Measurements from ENCODE around the gene HEATR1.
A peak's percentile ranks its signal among the peaks of the same experiment; 100 is the strongest.

HEATR1 gene

GRCh38 chr1:236550961-236551851, 53.1 kb downstream of the HEATR1 start:
- no peak for DNase-seq (ENCODE audit: low read depth)
- no peak overlapping the region for H3K4me3 ChIP-seq (ENCODE audit: low read depth, low read length)

DNA sequence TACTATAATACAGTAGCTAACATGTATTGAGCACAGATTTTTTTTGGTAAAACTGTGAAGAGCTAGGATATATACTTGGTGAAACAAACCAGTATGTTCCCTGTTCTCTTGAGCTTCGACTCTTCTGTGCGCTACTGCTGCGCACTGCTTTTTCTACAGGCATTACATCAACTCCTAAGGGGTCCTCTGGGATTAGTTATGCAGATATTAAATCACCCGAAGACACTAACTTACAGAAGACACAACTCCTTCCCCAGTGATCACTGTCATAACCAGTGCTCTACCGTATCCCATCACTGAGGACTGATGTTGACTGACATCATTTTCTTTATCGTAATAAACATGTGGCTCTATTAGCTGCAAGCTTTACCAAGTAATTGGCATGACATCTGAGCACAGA, 55.9 kb downstream of the HEATR1 start:
- H3K4me3 ChIP-seq (ENCODE audit: low read depth, low read length) = no peak overlapping the region
- no peak for DNase-seq (ENCODE audit: low read depth)

- H3K4me3 ChIP-seq (ENCODE audit: low read depth, low read length) = no peak overlapping the region
- DNase-seq (ENCODE audit: low read depth) = no peak
These were observed 58.6 kb downstream of the HEATR1 start for GRCh38 chr1:236545621-236546169.

GRCh38 chr1:236543065-236543669, 61.1 kb downstream of the HEATR1 start:
- H3K4me3 ChIP-seq (ENCODE audit: low read depth, low read length) = no peak overlapping the region
- no peak for DNase-seq (ENCODE audit: low read depth)

DNA sequence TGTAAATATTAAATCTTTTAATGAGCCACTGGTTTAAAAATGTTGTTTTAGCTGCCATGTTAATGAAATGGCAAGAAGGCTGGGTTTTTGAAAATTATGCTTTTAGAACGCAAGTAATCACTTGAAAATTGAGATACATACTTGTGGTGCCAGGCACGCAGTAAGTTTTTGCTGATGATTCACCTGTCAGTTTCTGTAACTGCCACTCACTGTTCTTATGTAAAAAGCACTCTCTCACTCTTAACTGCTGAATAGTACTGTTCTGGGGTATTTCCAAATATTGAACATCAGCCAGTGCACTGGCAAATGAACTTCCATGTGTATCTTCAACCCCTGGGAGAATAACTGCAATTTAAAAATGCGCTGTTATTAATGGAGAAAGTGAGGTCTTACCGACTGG, 62.6 kb downstream of the HEATR1 start:
- DNase-seq (ENCODE audit: low read depth) = no peak

DNA sequence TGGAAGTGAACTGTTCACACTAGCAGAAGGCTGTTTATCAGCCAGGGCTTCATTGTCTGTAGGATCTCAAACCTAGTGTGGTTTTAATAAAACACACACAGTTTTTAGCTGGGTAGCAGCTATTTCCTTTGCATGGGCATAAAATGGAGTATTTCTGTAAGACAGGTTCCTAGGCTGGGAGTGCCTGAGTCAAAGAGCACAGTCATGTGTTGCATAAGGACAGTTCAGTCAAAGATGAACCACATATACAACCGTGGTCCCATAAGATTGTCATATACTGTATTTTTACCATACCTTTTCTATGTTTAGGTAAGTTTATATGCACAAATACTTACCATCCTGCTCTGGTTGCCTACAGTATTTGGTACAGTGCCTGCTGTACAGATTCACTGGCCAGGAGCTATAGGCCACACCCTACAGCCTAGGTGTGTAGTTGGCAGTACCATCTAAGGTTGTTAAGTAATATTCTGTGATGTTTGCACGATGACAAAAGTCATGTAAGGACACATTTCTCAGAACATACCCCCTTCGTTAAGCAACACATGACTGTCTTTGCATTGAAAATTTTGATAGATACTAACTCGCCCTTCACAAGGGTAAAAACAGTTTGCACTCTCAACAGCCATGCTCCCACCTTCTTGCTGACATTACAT, 63.4 kb downstream of the HEATR1 start:
- H3K4me3 ChIP-seq (ENCODE audit: low read depth, low read length) = no peak overlapping the region
- no peak for DNase-seq (ENCODE audit: low read depth)

More for the DNA sequence above, 62.6 kb downstream of the HEATR1 start:
- H3K4me3 ChIP-seq (ENCODE audit: low read depth, low read length) = no peak overlapping the region

DNA sequence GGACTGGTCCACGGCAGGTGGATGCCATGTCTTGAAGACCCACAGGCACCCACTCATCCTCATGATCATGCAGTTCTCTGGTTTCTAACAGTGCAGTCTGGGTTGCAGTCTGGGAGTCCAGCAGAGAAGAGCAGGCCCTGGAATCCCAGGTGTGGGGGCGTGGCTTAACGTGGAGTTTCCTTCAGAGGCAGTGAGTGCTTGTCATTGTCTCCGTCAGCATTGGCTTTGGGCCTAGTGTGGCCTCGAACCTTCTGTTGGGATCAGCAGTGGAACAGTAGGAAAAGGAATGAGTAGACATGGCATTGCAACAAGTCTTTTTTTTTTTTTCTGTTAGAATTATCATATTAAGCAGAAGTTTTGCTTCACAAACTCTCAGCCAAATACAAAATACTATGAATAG, 67.8 kb downstream of the HEATR1 start:
- DNase-seq (ENCODE audit: low read depth) = no peak
- no peak overlapping the region for H3K4me3 ChIP-seq (ENCODE audit: low read depth, low read length)

DNA sequence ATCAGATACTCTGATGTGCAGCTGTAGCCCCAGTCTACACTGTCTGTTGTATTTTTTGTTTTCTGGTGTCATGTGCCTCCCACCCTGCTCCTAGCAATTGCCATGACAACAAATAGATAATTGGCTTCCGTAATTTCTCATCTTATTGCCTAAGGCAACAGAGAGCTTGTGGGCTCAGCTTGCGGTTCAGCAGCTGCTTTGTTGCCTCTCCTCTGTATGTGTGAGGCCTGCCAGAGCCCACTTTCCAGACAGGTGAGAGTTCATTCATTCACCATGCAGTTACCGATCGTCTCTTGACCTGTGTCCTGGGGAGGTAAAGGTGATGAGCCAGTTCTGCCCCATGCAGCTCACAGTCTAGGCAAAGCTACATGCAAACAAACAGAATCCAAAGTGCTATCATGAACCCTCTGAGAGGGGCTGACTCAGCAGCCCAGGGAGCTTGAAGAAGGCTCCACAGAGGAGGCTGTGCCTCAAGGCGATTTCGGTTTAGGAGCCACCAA, 68.6 kb downstream of the HEATR1 start:
- DNase-seq (ENCODE audit: low read depth) = no peak
- no peak overlapping the region for H3K4me3 ChIP-seq (ENCODE audit: low read depth, low read length)

DNA sequence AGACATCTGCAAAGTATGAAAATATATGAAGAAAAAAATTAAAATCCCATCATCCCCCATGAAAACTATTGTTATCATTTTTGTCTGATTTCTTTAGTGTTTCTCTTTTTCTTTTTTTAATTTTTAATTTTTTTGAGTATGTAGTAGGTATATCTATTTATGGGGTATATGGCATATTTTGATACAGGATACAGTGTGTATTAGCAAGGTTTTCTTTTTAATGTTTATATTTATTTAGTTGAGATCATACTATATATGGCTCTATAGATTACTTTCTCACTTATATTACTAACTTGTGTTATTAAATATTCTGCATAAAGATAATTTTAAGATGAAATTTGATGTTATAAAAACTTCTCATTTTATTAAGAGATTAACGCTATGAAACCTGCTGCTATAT, 69.1 kb downstream of the HEATR1 start:
- H3K4me3 ChIP-seq (ENCODE audit: low read depth, low read length) = no peak overlapping the region
- DNase-seq (ENCODE audit: low read depth) = no peak

DNA sequence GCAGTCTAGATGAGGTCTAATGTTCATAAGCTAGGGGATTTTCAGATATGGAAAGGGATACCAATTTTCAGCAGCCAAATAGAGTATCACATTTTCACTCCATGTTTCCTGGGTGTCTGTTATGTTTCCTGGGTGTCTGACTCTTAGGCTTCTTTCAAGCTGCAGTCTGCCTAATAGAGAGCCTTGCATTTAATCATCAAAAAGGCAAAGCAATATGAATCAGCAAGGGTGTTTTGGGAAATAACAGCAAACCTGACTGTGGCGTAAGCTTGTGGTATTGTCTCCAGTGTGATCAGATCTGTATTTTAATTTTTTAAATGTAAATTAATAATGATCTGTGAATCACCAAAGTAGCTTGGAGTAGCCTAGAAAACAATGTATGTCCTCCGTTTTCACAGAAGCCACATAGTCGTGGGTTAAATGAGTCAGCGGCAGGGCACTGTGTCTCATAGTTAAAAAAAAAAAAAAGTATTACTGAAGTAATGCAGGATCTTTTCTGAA, 70.1 kb downstream of the HEATR1 start:
- no peak overlapping the region for H3K4me3 ChIP-seq (ENCODE audit: low read depth, low read length)
- DNase-seq (ENCODE audit: low read depth) = peak; percentile 32

GRCh38 chr1:236532850-236533249, 71.5 kb downstream of the HEATR1 start:
- H3K4me3 ChIP-seq (ENCODE audit: low read depth, low read length) = no peak overlapping the region
- DNase-seq (ENCODE audit: low read depth) = no peak

- no peak for DNase-seq (ENCODE audit: low read depth)
- H3K4me3 ChIP-seq (ENCODE audit: low read depth, low read length) = no peak overlapping the region
These were observed 73.4 kb downstream of the HEATR1 start for GRCh38 chr1:236530959-236531358.

- H3K4me3 ChIP-seq (ENCODE audit: low read depth, low read length) = no peak overlapping the region
- no peak for DNase-seq (ENCODE audit: low read depth)
These were observed 74.0 kb downstream of the HEATR1 start for GRCh38 chr1:236530286-236530685.

DNA sequence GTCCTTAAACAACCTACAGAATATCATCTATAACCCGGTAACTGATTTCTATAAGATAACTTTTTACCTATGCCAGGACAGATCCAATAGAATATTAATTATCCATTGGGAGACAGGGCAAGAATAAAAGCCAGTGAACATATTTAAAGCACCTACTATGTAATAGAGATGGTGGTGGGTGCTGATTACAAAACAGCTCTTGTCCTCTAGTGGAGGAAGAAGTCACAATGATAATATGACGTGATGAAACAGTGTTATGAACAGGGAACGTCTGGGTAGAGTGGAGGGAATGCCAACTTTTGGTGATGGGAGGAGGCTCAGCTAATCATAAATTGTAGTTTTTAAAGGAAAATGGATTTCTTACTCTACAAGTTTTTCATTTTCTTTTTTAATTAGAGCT, 78.2 kb downstream of the HEATR1 start:
- H3K4me3 ChIP-seq (ENCODE audit: low read depth, low read length) = no peak overlapping the region

DNA sequence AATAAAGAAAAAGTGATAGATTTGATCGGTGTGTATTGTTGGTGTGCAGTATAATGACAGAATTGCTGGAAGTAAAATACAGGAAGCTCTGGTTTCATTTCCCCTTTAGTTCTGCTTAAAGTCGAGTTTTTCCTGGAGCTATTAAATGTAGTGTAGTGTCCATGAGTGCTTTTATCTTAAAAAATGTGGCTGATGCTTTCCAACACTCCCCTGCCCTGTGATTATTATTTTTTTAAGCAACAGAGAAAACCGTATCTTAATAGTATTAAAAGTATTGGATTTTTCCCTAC, 79.5 kb downstream of the HEATR1 start:
- DNase-seq (ENCODE audit: low read depth) = no peak
- peak overlapping the region; percentile 92 for H3K4me3 ChIP-seq (ENCODE audit: low read depth, low read length)

More for the DNA sequence above, 78.2 kb downstream of the HEATR1 start:
- DNase-seq (ENCODE audit: low read depth) = no peak

GRCh38 chr1:236524142-236524894, 80.0 kb downstream of the HEATR1 start:
- peak overlapping the region; percentile 92 for H3K4me3 ChIP-seq (ENCODE audit: low read depth, low read length)
- peak; percentile 84 for DNase-seq (ENCODE audit: low read depth)

DNA sequence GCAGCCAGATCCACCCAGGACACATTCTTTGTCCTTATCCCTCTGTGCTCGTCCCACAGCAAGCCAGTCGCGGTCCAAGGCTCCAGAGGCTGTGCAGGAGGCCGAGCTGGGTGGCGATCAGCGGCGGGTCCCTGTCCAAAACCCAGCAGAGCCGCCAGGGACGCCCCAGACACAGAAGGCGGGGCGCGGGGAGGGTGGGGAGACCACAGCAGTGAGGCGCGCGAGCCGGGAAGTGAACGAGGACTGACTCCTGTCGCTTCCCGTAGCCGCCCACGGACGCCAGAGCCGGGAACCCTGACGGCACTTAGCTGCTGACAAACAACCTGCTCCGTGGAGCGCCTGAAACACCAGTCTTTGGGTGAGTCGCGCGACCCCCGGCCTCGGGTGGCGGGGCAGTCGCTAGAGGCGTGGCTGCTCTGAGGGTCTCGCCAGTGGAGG, 80.6 kb downstream of the HEATR1 start, which contains the start of gene LGALS8:
Gene LGALS8 (plus strand): TSS at position 279 of the 438 bp plus-strand sequence. CDS start 2,089 bp downstream, outside the sequence.
- H3K4me3 ChIP-seq (ENCODE audit: low read depth, low read length) = peak within 1 kb of the TSS; percentile 92
- peak; percentile 61 for DNase-seq (ENCODE audit: low read depth)

DNA sequence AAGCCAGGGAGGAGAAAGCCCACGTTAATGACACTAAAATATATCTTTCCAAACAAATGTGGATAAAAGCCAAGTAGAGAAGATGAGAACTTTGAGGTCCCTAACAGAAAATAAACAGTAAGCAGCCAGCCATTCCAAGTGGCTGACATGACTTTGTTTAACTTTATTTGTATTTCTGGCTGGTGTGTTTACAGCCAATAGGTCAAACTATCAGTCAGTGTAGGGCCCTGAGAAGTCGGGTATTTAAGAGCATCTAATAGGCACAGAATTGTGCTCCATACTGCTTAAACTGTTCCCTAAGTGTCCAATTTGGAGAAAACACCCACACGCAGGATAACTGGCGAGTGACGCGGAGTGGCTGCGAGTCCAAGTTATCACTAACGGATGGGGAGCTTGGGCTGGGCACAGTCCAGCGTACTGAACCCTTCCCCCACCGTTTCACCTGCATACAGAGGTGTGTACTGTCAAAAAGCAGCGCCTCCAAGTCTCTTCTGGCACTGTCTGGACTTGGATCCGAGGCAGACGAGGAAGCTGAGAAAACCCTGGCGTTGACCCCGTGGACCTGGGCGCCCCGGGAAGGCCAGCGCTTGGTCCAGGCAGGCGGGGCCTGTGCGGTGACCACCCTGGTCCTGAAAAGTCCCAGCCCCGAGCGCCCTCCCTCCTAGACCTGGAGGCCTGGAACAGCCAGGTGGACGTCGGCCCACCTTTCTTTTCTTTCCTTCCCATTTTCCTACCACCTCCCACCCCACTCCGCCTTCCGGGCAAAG, 81.2 kb downstream of the HEATR1 start:
- no peak for DNase-seq (ENCODE audit: low read depth)
- peak overlapping the region; percentile 92 for H3K4me3 ChIP-seq (ENCODE audit: low read depth, low read length)

Data from skeletal muscle cell (primary cell).